HG02798 (cell line): ENCODE measurements around the gene ANKDD1A.

Experiments
- ATAC-seq: cut with Tn5 transposase; IDR thresholded peaks from one replicate; pipeline ENCODE4 v1.9.1; 2021; ENCODE audit warnings: mild to moderate bottlenecking; ENCODE audit not compliant: unreplicated experiment, poor library complexity

ANKDD1A gene

GRCh38 chr15:64894395-64895056, 17.2 kb upstream of the ANKDD1A start:
- peak; percentile 47 for ATAC-seq

- ATAC-seq: no peak
Observed at GRCh38 chr15:64895285-64896065, 16.2 kb upstream of the ANKDD1A start.

GRCh38 chr15:64896371-64897069, 15.2 kb upstream of the ANKDD1A start:
- no peak for ATAC-seq

GRCh38 chr15:64897345-64897985, 14.2 kb upstream of the ANKDD1A start:
- ATAC-seq: no peak

GRCh38 chr15:64898406-64898805, 13.3 kb upstream of the ANKDD1A start:
- ATAC-seq: no peak

- no peak for ATAC-seq
Observed at GRCh38 chr15:64901141-64901540, 10.6 kb upstream of the ANKDD1A start.

- ATAC-seq: no peak
Observed at GRCh38 chr15:64901914-64902313, 9.8 kb upstream of the ANKDD1A start.

DNA sequence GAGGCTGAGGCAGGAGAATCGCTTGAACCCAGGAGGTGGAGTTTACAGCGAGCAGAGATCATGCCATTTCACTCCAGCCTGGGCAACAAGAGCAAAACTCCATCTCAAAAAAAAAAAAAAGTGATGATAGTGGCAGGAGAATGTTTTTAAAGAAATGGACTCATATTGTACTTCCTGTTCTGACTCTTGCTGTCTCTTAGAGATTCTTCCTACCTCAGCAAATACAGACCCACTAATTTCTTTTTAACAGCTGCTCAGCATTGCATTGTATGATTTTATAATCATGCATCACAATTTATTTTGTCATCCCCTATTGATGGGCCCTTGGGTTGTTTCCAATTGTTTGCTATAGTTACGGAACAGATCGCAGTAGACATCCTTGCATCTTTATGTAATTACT, 8.8 kb upstream of the ANKDD1A start:
- ATAC-seq: no peak

DNA sequence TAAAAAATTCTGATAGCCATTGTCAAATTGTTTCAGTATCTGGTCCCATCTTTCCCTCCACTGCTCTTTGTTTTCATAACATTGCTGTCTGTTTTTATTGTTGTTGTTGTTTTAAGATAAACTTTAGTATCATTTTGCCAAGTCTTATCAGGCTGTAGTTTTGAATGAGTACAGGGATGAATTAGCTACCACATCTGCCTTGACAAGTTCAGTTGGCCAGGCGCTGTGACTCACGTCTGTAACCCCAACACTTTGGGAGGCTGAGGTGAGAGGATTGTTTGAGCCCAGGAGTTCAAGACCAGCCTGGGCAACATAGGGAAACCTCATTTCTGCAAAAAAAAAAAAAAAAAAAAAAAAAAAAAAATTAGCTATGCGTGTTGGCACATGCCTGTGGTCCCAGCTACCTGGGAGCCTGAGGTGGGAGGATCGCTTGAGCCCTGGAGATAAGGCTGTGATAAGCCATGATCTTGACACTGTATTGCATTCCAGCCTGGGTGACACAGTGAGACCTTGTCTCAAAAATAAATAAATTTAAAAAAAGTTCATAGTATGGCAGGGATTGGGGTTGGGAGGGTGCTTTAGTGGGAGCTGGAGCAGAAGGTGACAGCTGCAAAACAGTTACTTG, 8.3 kb upstream of the ANKDD1A start:
- no peak for ATAC-seq

DNA sequence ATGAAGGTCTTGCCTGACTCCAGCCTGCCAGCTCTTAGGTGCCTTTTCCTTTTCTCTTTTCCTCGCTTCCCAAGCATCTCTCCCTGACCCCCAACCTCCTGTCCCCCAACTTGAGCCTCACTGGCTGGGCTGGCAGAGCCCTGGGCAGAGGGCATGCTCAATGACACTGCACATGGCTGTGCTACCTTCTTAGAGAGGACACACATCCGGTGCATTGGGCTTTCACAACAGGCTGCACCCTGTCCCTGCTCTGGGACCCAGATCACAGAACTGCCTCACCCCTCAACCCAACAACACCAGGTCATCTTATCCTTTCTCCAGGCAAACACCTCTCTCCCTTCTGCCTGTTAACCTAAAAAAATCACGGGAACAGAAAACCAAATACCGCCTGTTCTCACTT, 7.5 kb upstream of the ANKDD1A start:
- no peak for ATAC-seq

- peak; percentile 73 for ATAC-seq
Observed at GRCh38 chr15:64905119-64905831, 6.4 kb upstream of the ANKDD1A start.

DNA sequence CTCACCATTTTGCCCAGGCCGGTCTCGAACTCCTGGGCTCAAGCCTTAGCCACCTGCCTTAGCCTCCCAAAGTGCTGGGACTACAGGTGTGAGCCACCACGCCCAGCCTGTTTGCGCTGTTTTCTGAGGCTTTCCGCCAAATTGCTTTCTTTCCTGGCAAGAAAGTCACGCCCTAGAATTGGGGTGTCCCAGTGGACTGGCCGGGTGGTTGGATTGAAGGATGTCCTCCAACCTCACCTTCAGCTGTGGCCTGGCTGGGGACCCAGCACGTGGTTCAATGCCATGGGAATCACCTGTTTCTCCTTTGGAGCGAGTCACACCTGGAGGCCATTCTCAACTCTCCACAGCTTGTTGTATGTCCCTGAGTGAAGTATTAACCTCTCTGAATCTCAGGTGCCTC, 5.8 kb upstream of the ANKDD1A start:
- no peak for ATAC-seq

GRCh38 chr15:64906402-64906801, 5.3 kb upstream of the ANKDD1A start:
- no peak for ATAC-seq

GRCh38 chr15:64907991-64908390, 3.7 kb upstream of the ANKDD1A start:
- ATAC-seq: no peak

DNA sequence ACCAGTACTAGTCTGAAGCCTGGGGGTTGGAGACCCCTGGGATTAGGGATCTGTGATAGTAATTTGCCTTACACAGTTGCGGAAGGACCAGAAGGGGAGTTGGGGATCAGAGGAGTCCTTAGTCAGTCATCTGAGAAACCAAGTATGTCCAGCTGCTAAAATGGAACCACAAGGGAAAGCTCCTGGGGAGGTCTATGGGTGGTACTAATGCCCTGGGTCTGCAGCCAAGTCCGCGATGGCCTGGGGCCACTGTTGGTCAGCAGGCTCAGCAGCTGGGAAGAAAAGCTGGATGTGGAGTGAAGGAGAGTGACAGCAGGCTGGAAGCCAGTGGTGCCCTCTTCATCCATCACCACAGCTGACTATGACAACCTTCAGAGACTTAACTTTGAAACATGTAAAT, 2.2 kb upstream of the ANKDD1A start:
- ATAC-seq: no peak

GRCh38 chr15:64912379-64913325, 950 bp downstream of the ANKDD1A start:
- ATAC-seq: no peak

GRCh38 chr15:64915518-64916227, 4.0 kb downstream of the ANKDD1A start:
- ATAC-seq: no peak

GRCh38 chr15:64916365-64916764, 4.7 kb downstream of the ANKDD1A start:
- no peak for ATAC-seq
